ENCODE results near the gene RUNX2. TPM values are rescaled to one million over a fixed set of nuclear protein-coding genes. Genes with fewer than 3 reads are reported as not detected.
A peak's percentile ranks its signal among the peaks of the same experiment; 100 is the strongest.

Gene RUNX2
- polyA plus RNA-seq, 1 donor, result 2.6 TPM

GRCh38 chr6:45350186-45350710 is 22.1 kb downstream of the RUNX2 start:
- no peaks in the 10 kb centered on the region for H3K9me3 ChIP-seq (ENCODE audit: control insufficient read depth, low read depth, low read length)
- no peaks in the 10 kb centered on the region for H3K4me1 ChIP-seq (ENCODE audit: control insufficient read depth, insufficient read depth, low read length)
- no peak overlapping the region for H3K27ac ChIP-seq (ENCODE audit: low read length)
- no peaks in the 10 kb centered on the region for H3K36me3 ChIP-seq (ENCODE audit: control insufficient read depth, insufficient read depth, low read length)
- no peak for DNase-seq
- H3K27me3 ChIP-seq (ENCODE audit: control insufficient read depth, insufficient read depth, low read length), result no peaks in the 10 kb centered on the region
- no peak overlapping the region for H3K4me3 ChIP-seq (ENCODE audit: low read length)

GRCh38 chr6:45351076-45351475 is 22.9 kb downstream of the RUNX2 start:
- no peaks in the 10 kb centered on the region for H3K36me3 ChIP-seq (ENCODE audit: control insufficient read depth, insufficient read depth, low read length)
- no peaks in the 10 kb centered on the region for H3K9me3 ChIP-seq (ENCODE audit: control insufficient read depth, low read depth, low read length)
- 100% methylated on average over 1 of the region's 3 CpGs for WGBS (ENCODE audit: insufficient coverage, low lambda C conversion rate)
- H3K4me1 ChIP-seq (ENCODE audit: control insufficient read depth, insufficient read depth, low read length), result no peaks in the 10 kb centered on the region
- H3K27ac ChIP-seq (ENCODE audit: low read length), result no peak overlapping the region
- no peaks in the 10 kb centered on the region for H3K27me3 ChIP-seq (ENCODE audit: control insufficient read depth, insufficient read depth, low read length)
- H3K4me3 ChIP-seq (ENCODE audit: low read length), result no peak overlapping the region
- no peak for DNase-seq

GRCh38 chr6:45351667-45352066 is 23.5 kb downstream of the RUNX2 start:
- no peak for DNase-seq
- H3K9me3 ChIP-seq (ENCODE audit: control insufficient read depth, low read depth, low read length), result no peaks in the 10 kb centered on the region
- H3K27me3 ChIP-seq (ENCODE audit: control insufficient read depth, insufficient read depth, low read length), result no peaks in the 10 kb centered on the region
- H3K36me3 ChIP-seq (ENCODE audit: control insufficient read depth, insufficient read depth, low read length), result no peaks in the 10 kb centered on the region
- H3K4me1 ChIP-seq (ENCODE audit: control insufficient read depth, insufficient read depth, low read length), result no peaks in the 10 kb centered on the region
- no peak overlapping the region for H3K4me3 ChIP-seq (ENCODE audit: low read length)
- no peak overlapping the region for H3K27ac ChIP-seq (ENCODE audit: low read length)
- 75% methylated on average over 1 of the region's 1 CpG for WGBS (ENCODE audit: insufficient coverage, low lambda C conversion rate)

DNA sequence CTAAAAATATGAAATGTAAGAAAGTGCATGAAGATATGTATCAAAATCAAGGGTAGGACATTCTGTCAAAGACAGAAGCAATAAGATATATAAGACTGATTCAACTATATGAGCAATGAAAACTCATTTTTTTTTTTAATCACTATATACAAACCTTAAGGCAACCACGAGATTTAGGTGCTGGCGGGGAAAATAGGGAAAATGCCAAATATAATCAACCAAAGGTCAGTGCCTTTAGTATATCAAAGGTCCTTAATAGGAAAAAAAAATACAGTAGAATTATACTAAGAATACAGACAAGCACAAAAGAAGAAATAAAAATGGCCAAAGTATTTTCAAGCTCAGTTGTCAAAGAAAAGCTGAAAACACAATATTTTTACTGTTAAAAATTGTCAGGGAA is 25.5 kb downstream of the RUNX2 start:
- H3K4me1 ChIP-seq (ENCODE audit: control insufficient read depth, insufficient read depth, low read length), result no peaks in the 10 kb centered on the region
- H3K9me3 ChIP-seq (ENCODE audit: control insufficient read depth, low read depth, low read length), result no peaks in the 10 kb centered on the region
- H3K4me3 ChIP-seq (ENCODE audit: low read length), result no peak overlapping the region
- 53% methylated on average over 2 of the region's 2 CpGs for WGBS (ENCODE audit: insufficient coverage, low lambda C conversion rate)
- no peaks in the 10 kb centered on the region for H3K36me3 ChIP-seq (ENCODE audit: control insufficient read depth, insufficient read depth, low read length)
- no peak overlapping the region for H3K27ac ChIP-seq (ENCODE audit: low read length)
- no peaks in the 10 kb centered on the region for H3K27me3 ChIP-seq (ENCODE audit: control insufficient read depth, insufficient read depth, low read length)
- DNase-seq, result no peak

- Histone ChIP-seq H3K27ac (ENCODE audit: low read length) (no peak overlapping the region), H3K9me3 (ENCODE audit: control insufficient read depth, low read depth, low read length) (no peaks in the 10 kb centered on the region), H3K4me1 (ENCODE audit: control insufficient read depth, insufficient read depth, low read length) (no peaks in the 10 kb centered on the region), H3K27me3 (ENCODE audit: control insufficient read depth, insufficient read depth, low read length) (no peaks in the 10 kb centered on the region), H3K4me3 (ENCODE audit: low read length) (no peak overlapping the region), H3K36me3 (ENCODE audit: control insufficient read depth, insufficient read depth, low read length) (no peaks in the 10 kb centered on the region)
- DNase-seq, result no peak
These were observed 36.3 kb downstream of the RUNX2 start for GRCh38 chr6:45364466-45364865.

- no peaks in the 10 kb centered on the region for H3K36me3 ChIP-seq (ENCODE audit: control insufficient read depth, insufficient read depth, low read length)
- DNase-seq, result no peak
- no peaks in the 10 kb centered on the region for H3K9me3 ChIP-seq (ENCODE audit: control insufficient read depth, low read depth, low read length)
- no peaks in the 10 kb centered on the region for H3K27me3 ChIP-seq (ENCODE audit: control insufficient read depth, insufficient read depth, low read length)
- no peak overlapping the region for H3K27ac ChIP-seq (ENCODE audit: low read length)
- H3K4me1 ChIP-seq (ENCODE audit: control insufficient read depth, insufficient read depth, low read length), result no peaks in the 10 kb centered on the region
- H3K4me3 ChIP-seq (ENCODE audit: low read length), result no peak overlapping the region
- no CpG with 5 or more reads among the region's 1 CpG for WGBS (ENCODE audit: insufficient coverage, low lambda C conversion rate)
These were observed 36.9 kb downstream of the RUNX2 start for GRCh38 chr6:45365036-45365435.

DNA sequence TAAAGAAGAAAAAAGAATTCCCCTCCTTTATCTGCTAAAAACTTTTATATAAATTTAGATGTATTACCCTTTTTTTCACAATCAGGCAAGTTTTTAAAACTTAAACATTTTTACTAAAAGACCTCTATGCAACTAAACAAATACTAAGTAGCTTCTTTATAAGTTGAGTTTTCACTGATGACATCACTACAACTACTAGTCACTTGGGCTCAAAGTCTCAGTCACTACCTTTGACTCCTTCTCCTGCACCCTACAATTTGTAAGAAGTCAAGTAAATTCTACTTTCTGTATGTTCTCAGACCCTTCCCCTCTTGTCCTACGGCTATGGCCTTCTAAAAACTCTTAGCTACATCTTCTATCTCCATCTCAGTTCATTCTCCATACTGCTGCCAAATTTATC is 38.4 kb downstream of the RUNX2 start:
- no peaks in the 10 kb centered on the region for H3K9me3 ChIP-seq (ENCODE audit: control insufficient read depth, low read depth, low read length)
- DNase-seq, result no peak
- H3K27me3 ChIP-seq (ENCODE audit: control insufficient read depth, insufficient read depth, low read length), result no peaks in the 10 kb centered on the region
- H3K4me1 ChIP-seq (ENCODE audit: control insufficient read depth, insufficient read depth, low read length), result no peaks in the 10 kb centered on the region
- no peaks in the 10 kb centered on the region for H3K36me3 ChIP-seq (ENCODE audit: control insufficient read depth, insufficient read depth, low read length)
- 100% methylated on average over 1 of the region's 1 CpG for WGBS (ENCODE audit: insufficient coverage, low lambda C conversion rate)
- H3K27ac ChIP-seq (ENCODE audit: low read length), result no peak overlapping the region
- no peak overlapping the region for H3K4me3 ChIP-seq (ENCODE audit: low read length)

DNA sequence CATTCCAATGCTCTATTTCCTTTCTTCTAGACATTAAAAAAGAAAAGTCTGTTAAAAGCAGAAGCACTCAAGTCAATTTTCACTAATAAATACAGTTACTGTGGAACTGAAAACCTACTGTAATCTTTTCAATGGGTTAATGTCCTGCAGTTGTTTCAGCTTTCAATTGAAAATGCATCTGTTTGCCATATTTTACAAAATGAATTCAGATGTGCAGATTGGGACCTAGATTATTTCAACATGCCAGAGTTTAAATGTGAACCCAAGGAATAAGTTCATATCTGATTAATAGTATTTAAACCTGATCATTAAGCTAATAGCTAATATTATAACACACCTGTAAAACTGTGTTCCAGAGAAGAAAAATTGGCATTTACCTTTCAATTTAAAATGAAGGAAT is 39.9 kb downstream of the RUNX2 start:
- Histone ChIP-seq H3K4me3 (ENCODE audit: low read length) (no peak overlapping the region), H3K9me3 (ENCODE audit: control insufficient read depth, low read depth, low read length) (no peaks in the 10 kb centered on the region), H3K27ac (ENCODE audit: low read length) (no peak overlapping the region), H3K36me3 (ENCODE audit: control insufficient read depth, insufficient read depth, low read length) (no peaks in the 10 kb centered on the region), H3K27me3 (ENCODE audit: control insufficient read depth, insufficient read depth, low read length) (no peaks in the 10 kb centered on the region), H3K4me1 (ENCODE audit: control insufficient read depth, insufficient read depth, low read length) (no peaks in the 10 kb centered on the region)
- no peak for DNase-seq

DNA sequence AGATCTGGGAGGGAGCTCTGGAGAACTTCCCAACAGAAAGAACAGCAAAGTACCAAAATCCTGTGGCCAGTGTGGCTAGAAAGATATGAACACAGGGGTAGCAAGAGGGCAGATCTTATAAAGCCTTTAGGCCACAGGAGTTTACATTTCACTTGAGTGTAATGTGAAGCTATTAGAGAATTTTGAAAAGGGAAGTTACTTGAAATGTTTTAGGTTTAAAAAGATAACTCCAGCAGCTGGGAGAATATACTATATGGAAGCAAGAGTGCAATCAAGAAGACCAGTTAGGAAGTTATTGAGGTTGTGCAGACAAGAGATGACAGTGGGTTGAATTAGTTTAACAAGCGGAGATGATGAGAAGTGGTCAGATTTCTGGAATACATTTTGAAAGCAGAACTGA is 41.7 kb downstream of the RUNX2 start:
- no peak overlapping the region for H3K27ac ChIP-seq (ENCODE audit: low read length)
- H3K9me3 ChIP-seq (ENCODE audit: control insufficient read depth, low read depth, low read length), result no peaks in the 10 kb centered on the region
- WGBS (ENCODE audit: insufficient coverage, low lambda C conversion rate), result 100% methylated on average over 1 of the region's 1 CpG
- H3K4me1 ChIP-seq (ENCODE audit: control insufficient read depth, insufficient read depth, low read length), result no peaks in the 10 kb centered on the region
- no peaks in the 10 kb centered on the region for H3K36me3 ChIP-seq (ENCODE audit: control insufficient read depth, insufficient read depth, low read length)
- H3K27me3 ChIP-seq (ENCODE audit: control insufficient read depth, insufficient read depth, low read length), result no peaks in the 10 kb centered on the region
- DNase-seq, result no peak
- no peak overlapping the region for H3K4me3 ChIP-seq (ENCODE audit: low read length)

DNA sequence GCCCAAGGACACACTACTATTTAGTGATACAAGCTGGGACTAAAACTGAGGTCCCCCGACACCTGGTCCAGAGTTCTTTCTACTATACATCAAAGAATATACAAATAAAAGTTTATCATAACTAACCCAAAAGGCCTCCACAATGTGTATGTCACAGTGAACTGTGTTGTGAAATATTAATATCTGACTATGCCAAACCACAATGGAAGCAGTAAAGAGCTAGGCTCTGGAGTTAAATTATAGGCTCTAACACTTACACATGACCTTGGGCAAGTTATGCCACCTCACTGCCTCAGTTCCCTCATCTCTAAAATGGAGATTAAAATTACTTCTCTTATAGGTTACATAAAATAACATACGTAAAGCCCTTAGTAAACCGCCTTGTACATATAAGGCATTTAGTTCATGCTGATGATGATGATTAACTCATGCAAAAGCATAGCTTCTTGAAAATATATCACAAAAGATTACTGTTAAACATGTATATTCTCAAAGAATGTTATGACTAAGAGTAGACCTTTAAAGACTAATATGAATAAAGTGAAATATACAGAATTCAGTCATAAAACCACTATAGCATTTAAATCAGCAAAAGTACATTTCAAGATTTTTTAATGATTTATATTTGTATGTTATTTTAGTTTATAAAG is 43.9 kb downstream of the RUNX2 start:
- Histone ChIP-seq H3K27me3 (ENCODE audit: control insufficient read depth, insufficient read depth, low read length) (no peaks in the 10 kb centered on the region), H3K27ac (ENCODE audit: low read length) (no peak overlapping the region), H3K36me3 (ENCODE audit: control insufficient read depth, insufficient read depth, low read length) (no peaks in the 10 kb centered on the region), H3K4me3 (ENCODE audit: low read length) (no peak overlapping the region), H3K9me3 (ENCODE audit: control insufficient read depth, low read depth, low read length) (no peaks in the 10 kb centered on the region), H3K4me1 (ENCODE audit: control insufficient read depth, insufficient read depth, low read length) (peaks cover 5% of the 10 kb centered on the region)
- peak in 1 of 2 donors; percentile 17 for DNase-seq
- WGBS (ENCODE audit: insufficient coverage, low lambda C conversion rate), result no CpG with 5 or more reads among the region's 3 CpGs

DNA sequence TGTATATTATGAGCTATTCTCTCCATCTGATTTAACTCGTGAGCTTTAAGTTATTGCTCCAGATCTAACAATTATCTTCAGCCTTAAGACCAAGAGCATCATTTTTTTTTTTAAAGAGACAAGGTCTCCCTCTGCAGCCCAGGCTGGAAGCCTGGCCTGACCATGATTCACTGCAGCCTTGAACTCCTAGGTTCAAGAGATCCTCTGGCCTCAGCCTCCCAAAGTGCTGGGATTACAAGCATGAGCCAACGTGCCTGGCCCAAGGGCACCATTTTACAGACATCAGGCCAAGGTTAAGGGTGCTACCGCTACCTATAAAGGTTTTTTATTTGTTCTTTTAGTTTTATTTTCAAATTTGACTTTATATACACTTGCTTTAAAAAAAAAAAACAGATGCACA is 47.3 kb downstream of the RUNX2 start:
- H3K27ac ChIP-seq (ENCODE audit: low read length), result no peak overlapping the region
- H3K4me1 ChIP-seq (ENCODE audit: control insufficient read depth, insufficient read depth, low read length), result peaks cover 5% of the 10 kb centered on the region
- H3K27me3 ChIP-seq (ENCODE audit: control insufficient read depth, insufficient read depth, low read length), result no peaks in the 10 kb centered on the region
- no peaks in the 10 kb centered on the region for H3K9me3 ChIP-seq (ENCODE audit: control insufficient read depth, low read depth, low read length)
- 60% methylated on average over 1 of the region's 3 CpGs for WGBS (ENCODE audit: insufficient coverage, low lambda C conversion rate)
- H3K36me3 ChIP-seq (ENCODE audit: control insufficient read depth, insufficient read depth, low read length), result no peaks in the 10 kb centered on the region
- no peak overlapping the region for H3K4me3 ChIP-seq (ENCODE audit: low read length)
- no peak for DNase-seq

Measured in large intestine (tissue), 3 donors.